DMS 273 (cell line): ENCODE results near the gene OGT.

Experiments
- DNase-seq: peaks from one replicate; lab custom pipeline; 2025; ENCODE audit not compliant: unreplicated experiment; lab: John Stamatoyannopoulos, UW

The OGT gene

GRCh38 chrX:71621603-71622002 is 88.7 kb downstream of the OGT start:
- DNase-seq, result no peak

- DNase-seq, result no peak
Observed at GRCh38 chrX:71622032-71622575, 89.2 kb downstream of the OGT start.

- DNase-seq, result peak; percentile 47
Observed at GRCh38 chrX:71622576-71623450, 89.9 kb downstream of the OGT start.

- no peak for DNase-seq
Observed at GRCh38 chrX:71623714-71624113, 90.8 kb downstream of the OGT start.

- no peak for DNase-seq
Observed at GRCh38 chrX:71625471-71625870, 92.6 kb downstream of the OGT start.
